Hepatocyte (in vitro differentiated cells): ENCODE measurements around the gene CARD11. TPM values are rescaled to one million over a fixed set of nuclear protein-coding genes. Genes with fewer than 3 reads are reported as not detected.

ENCODE experiments used
- DNase-seq: peaks from one replicate; pipeline ENCODE4 v3.0.0-alpha.2; 2016; ENCODE audit warnings: low spot score
- H2AFZ ChIP-seq: fragments of 200-600 bp; sonication (generic); 2 replicates; pipeline ENCODE4 v1.6.0; 2016; ENCODE audit warnings: antibody characterized with exemption, mild to moderate bottlenecking
- H3K27ac ChIP-seq: fragments of 200-600 bp; sonication (generic); 2 replicates; pipeline ENCODE4 v1.5.1; 2016; ENCODE audit warnings: mild to moderate bottlenecking
- H3K27me3 ChIP-seq: fragments of 200-600 bp; sonication (generic); 2 replicates; pipeline ENCODE4 v1.6.1; 2016
- H3K36me3 ChIP-seq: fragments of 200-600 bp; sonication (generic); replicated peaks from 2 replicates; pipeline ENCODE4 v1.5.1; 2016; ENCODE audit warnings: low read depth; ENCODE audit not compliant: insufficient read depth
- H3K4me1 ChIP-seq: fragments of 200-600 bp; sonication (generic); 2 replicates; pipeline ENCODE4 v1.5.1; 2016; ENCODE audit warnings: mild to moderate bottlenecking, moderate library complexity; ENCODE audit not compliant: insufficient read depth
- H3K4me2 ChIP-seq: fragments of 200-600 bp; sonication (generic); 2 replicates; pipeline ENCODE4 v1.6.0; 2016
- H3K4me3 ChIP-seq: fragments of 200-600 bp; sonication (generic); 2 replicates; pipeline ENCODE4 v1.5.1; 2016; ENCODE audit warnings: mild to moderate bottlenecking
- H3K79me2 ChIP-seq: fragments of 200-600 bp; sonication (generic); 2 replicates; pipeline ENCODE4 v1.6.0; 2017; ENCODE audit warnings: mild to moderate bottlenecking
- H3K9me2 ChIP-seq: fragments of 200-600 bp; sonication (generic); replicated peaks from 2 replicates; pipeline ENCODE4 v1.6.0; 2017; ENCODE audit warnings: mild to moderate bottlenecking; ENCODE audit not compliant: insufficient read depth
- H3K9me3 ChIP-seq: fragments of 200-600 bp; sonication (generic); 2 replicates; pipeline ENCODE4 v1.5.1; 2016; ENCODE audit warnings: low read depth, mild to moderate bottlenecking
- H4K20me1 ChIP-seq: fragments of 200-600 bp; sonication (generic); 2 replicates; pipeline ENCODE4 v1.6.0; 2016; ENCODE audit warnings: mild to moderate bottlenecking; ENCODE audit not compliant: insufficient read depth, poor library complexity, severe bottlenecking
- CTCF ChIP-seq: fragments of 200-600 bp; sonication (generic); IDR thresholded peaks from 2 replicates; pipeline ENCODE4 v1.5.1; 2016; ENCODE audit warnings: antibody characterized with exemption, mild to moderate bottlenecking; ENCODE audit not compliant: poor library complexity
- EZH2 ChIP-seq: fragments of 200-600 bp; sonication (generic); IDR thresholded peaks from 2 replicates; pipeline ENCODE4 v1.6.1; 2016; ENCODE audit warnings: antibody characterized with exemption, mild to moderate bottlenecking, borderline replicate concordance
- EZH2phosphoT487 ChIP-seq: fragments of 200-600 bp; sonication (generic); IDR thresholded peaks from one replicate; pipeline ENCODE4 v1.6.1; 2018; ENCODE audit warnings: antibody characterized with exemption, mild to moderate bottlenecking, low read depth, moderate library complexity; ENCODE audit not compliant: unreplicated experiment, severe bottlenecking
- WGBS: methylation state at CpG from one replicate; pipeline ENCODE4 v1.1.6; 2016; ENCODE audit warnings: low lambda C conversion rate; ENCODE audit errors: missing lambda C conversion rate; 5-methylcytosine and 5-hydroxymethylcytosine counted together
- polyA plus RNA-seq: library from polyadenylated mRNA; unstranded; fragments of >200 nt; fragmentation: Nextera tagmentation; extraction: Ambion mirVana; gene quantifications from 2 replicates; pipeline ENCODE4 v1.2.1, GENCODE V29; 2016
- total RNA-seq: library from RNA; depleted of rRNA; stranded (reverse); fragments of >200 nt; gene quantifications from 2 replicates; pipeline ENCODE4 v1.2.3, GENCODE V29; 2014

Gene CARD11
- total and polyA plus RNA-seq, 2 experiments from 2014 or later: 9.6 to 10.9 TPM

GRCh38 chr7:3011211-3011852 is 32.3 kb downstream of the CARD11 start:
- no peaks in the 10 kb centered on the region for H3K9me2 ChIP-seq
- H3K4me2 ChIP-seq: no peak overlapping the region
- H3K27me3 ChIP-seq: no peaks in the 10 kb centered on the region
- no peaks in the 10 kb centered on the region for H3K4me1 ChIP-seq
- WGBS: 88% methylated on average over 5 of the region's 5 CpGs
- H3K27ac ChIP-seq: no peak overlapping the region
- H3K4me3 ChIP-seq: no peak overlapping the region
- no peaks in the 10 kb centered on the region for H3K79me2 ChIP-seq
- no peaks in the 10 kb centered on the region for H3K36me3 ChIP-seq
- no peak overlapping the region for H2AFZ ChIP-seq
- no peaks in the 10 kb centered on the region for H3K9me3 ChIP-seq
- TF ChIP-seq CTCF (no peak), EZH2 (no peak), EZH2phosphoT487 (no peak)
- DNase-seq: no peak
- no peaks in the 10 kb centered on the region for H4K20me1 ChIP-seq

GRCh38 chr7:3010161-3010560 is 33.5 kb downstream of the CARD11 start:
- H3K9me3 ChIP-seq: no peaks in the 10 kb centered on the region
- no peak for DNase-seq
- no peaks in the 10 kb centered on the region for H3K36me3 ChIP-seq
- H3K4me2 ChIP-seq: no peak overlapping the region
- no peak overlapping the region for H2AFZ ChIP-seq
- no peak for TF ChIP-seq EZH2
- no peak for TF ChIP-seq CTCF
- TF ChIP-seq EZH2phosphoT487: no peak
- no peak overlapping the region for H3K4me3 ChIP-seq
- H3K4me1 ChIP-seq: no peaks in the 10 kb centered on the region
- H3K9me2 ChIP-seq: no peaks in the 10 kb centered on the region
- H3K79me2 ChIP-seq: no peaks in the 10 kb centered on the region
- 84% methylated on average over 7 of the region's 7 CpGs for WGBS
- no peaks in the 10 kb centered on the region for H3K27me3 ChIP-seq
- H4K20me1 ChIP-seq: no peaks in the 10 kb centered on the region
- no peak overlapping the region for H3K27ac ChIP-seq

- Histone ChIP-seq H3K4me3 (no peak overlapping the region), H3K9me3 (no peaks in the 10 kb centered on the region), H3K4me1 (no peaks in the 10 kb centered on the region), H2AFZ (no peak overlapping the region), H3K27ac (no peak overlapping the region), H3K9me2 (no peaks in the 10 kb centered on the region), H3K79me2 (no peaks in the 10 kb centered on the region), H3K4me2 (no peak overlapping the region), H4K20me1 (no peaks in the 10 kb centered on the region), H3K27me3 (no peaks in the 10 kb centered on the region), H3K36me3 (no peaks in the 10 kb centered on the region)
- WGBS: 97% methylated on average over 12 of the region's 12 CpGs
- DNase-seq: no peak
- TF ChIP-seq CTCF (no peak), EZH2 (no peak), EZH2phosphoT487 (no peak)
Observed at GRCh38 chr7:3009086-3009485, 34.6 kb downstream of the CARD11 start.

GRCh38 chr7:3008386-3008785 is 35.3 kb downstream of the CARD11 start:
- H3K9me3 ChIP-seq: no peaks in the 10 kb centered on the region
- no peak overlapping the region for H3K4me3 ChIP-seq
- no peaks in the 10 kb centered on the region for H3K9me2 ChIP-seq
- no peak overlapping the region for H3K4me2 ChIP-seq
- H4K20me1 ChIP-seq: no peaks in the 10 kb centered on the region
- no peaks in the 10 kb centered on the region for H3K4me1 ChIP-seq
- H3K79me2 ChIP-seq: no peaks in the 10 kb centered on the region
- WGBS: 92% methylated on average over 1 of the region's 2 CpGs
- H3K36me3 ChIP-seq: no peaks in the 10 kb centered on the region
- no peaks in the 10 kb centered on the region for H3K27me3 ChIP-seq
- DNase-seq: no peak
- no peak overlapping the region for H2AFZ ChIP-seq
- no peak overlapping the region for H3K27ac ChIP-seq
- TF ChIP-seq CTCF: no peak
- TF ChIP-seq EZH2: no peak
- no peak for TF ChIP-seq EZH2phosphoT487
